ENCODE results near the gene NEDD4L.

NEDD4L gene

GRCh38 chr18:58097907-58098166, 53.8 kb downstream of the NEDD4L start:
- Histone ChIP-seq H2BK120ac (ENCODE audit: insufficient read depth, low read length, poor library complexity) (no peak overlapping the region), H2AFZ (ENCODE audit: insufficient read depth, low read length, poor library complexity) (no peak overlapping the region), H3K79me1 (ENCODE audit: low read length) (peaks cover 2% of the 10 kb centered on the region), H3K4me3 (ENCODE audit: low read depth, low read length) (no peak overlapping the region), H3K9ac (ENCODE audit: low read length) (no peak overlapping the region), H3K9me3 (ENCODE audit: insufficient read depth, low read depth, low read length) (peaks cover 4% of the 10 kb centered on the region), H3K18ac (ENCODE audit: low read length) (no peak overlapping the region), H2BK12ac (ENCODE audit: low read length) (no peak overlapping the region), H4K8ac (ENCODE audit: low read depth, low read length) (no peak overlapping the region), H3K14ac (ENCODE audit: low read length) (no peak overlapping the region), H3K27me3 (ENCODE audit: insufficient read depth, low read length) (no peaks in the 10 kb centered on the region), H4K12ac (ENCODE audit: low read depth, low read length) (no peak overlapping the region), H2BK5ac (ENCODE audit: low read depth, low read length, poor library complexity) (no peak overlapping the region), H3K4ac (ENCODE audit: low read depth, low read length) (no peak overlapping the region), H3K36me3 (ENCODE audit: control insufficient read depth in 1 of 2, insufficient read depth in 2 of 2, low read length in 2 of 2) (no peaks in the 10 kb centered on the region), H3K4me2 (ENCODE audit: low read length) (no peak overlapping the region), H3K27ac (ENCODE audit: low read depth, low read length) (no peak overlapping the region), H3K79me2 (ENCODE audit: control insufficient read depth, insufficient read depth, low read length, poor library complexity) (peaks cover 4% of the 10 kb centered on the region), H3K23ac (ENCODE audit: low read length) (no peak overlapping the region), H3K4me1 (ENCODE audit: control insufficient read depth in 1 of 2, insufficient read depth in 2 of 2, low read length in 2 of 2) (peaks cover 6 to 19% of the 10 kb centered on the region in 2 experiments), H2AK5ac (ENCODE audit: low read length) (no peak overlapping the region), H4K91ac (ENCODE audit: low read depth, low read length) (no peak overlapping the region)
- no CpG with 5 or more reads among the region's 5 CpGs for WGBS (ENCODE audit: extremely low coverage, insufficient coverage, insufficient read length)
- DNase-seq: no peak

GRCh38 chr18:58098706-58099105, 54.7 kb downstream of the NEDD4L start:
- Histone ChIP-seq H3K4me2 (ENCODE audit: low read length) (no peak overlapping the region), H3K4ac (ENCODE audit: low read depth, low read length) (no peak overlapping the region), H3K27ac (ENCODE audit: low read depth, low read length) (no peak overlapping the region), H3K4me1 (ENCODE audit: control insufficient read depth in 1 of 2, insufficient read depth in 2 of 2, low read length in 2 of 2) (peaks cover 6 to 19% of the 10 kb centered on the region in 2 experiments), H3K14ac (ENCODE audit: low read length) (no peak overlapping the region), H3K79me2 (ENCODE audit: control insufficient read depth, insufficient read depth, low read length, poor library complexity) (peaks cover 4% of the 10 kb centered on the region), H4K12ac (ENCODE audit: low read depth, low read length) (no peak overlapping the region), H3K9me3 (ENCODE audit: insufficient read depth, low read depth, low read length) (peaks cover 4% of the 10 kb centered on the region), H3K23ac (ENCODE audit: low read length) (no peak overlapping the region), H3K9ac (ENCODE audit: low read length) (no peak overlapping the region), H3K79me1 (ENCODE audit: low read length) (peaks cover 2% of the 10 kb centered on the region), H3K18ac (ENCODE audit: low read length) (no peak overlapping the region), H4K8ac (ENCODE audit: low read depth, low read length) (no peak overlapping the region), H2BK12ac (ENCODE audit: low read length) (no peak overlapping the region), H3K4me3 (ENCODE audit: low read depth, low read length) (no peak overlapping the region), H2AK5ac (ENCODE audit: low read length) (no peak overlapping the region), H2AFZ (ENCODE audit: insufficient read depth, low read length, poor library complexity) (no peak overlapping the region), H3K27me3 (ENCODE audit: insufficient read depth, low read length) (no peaks in the 10 kb centered on the region), H2BK5ac (ENCODE audit: low read depth, low read length, poor library complexity) (no peak overlapping the region), H4K91ac (ENCODE audit: low read depth, low read length) (no peak overlapping the region), H3K36me3 (ENCODE audit: control insufficient read depth in 1 of 2, insufficient read depth in 2 of 2, low read length in 2 of 2) (no peaks in the 10 kb centered on the region), H2BK120ac (ENCODE audit: insufficient read depth, low read length, poor library complexity) (no peak overlapping the region)
- DNase-seq: no peak
- no CpG with 5 or more reads among the region's 3 CpGs for WGBS (ENCODE audit: extremely low coverage, insufficient coverage, insufficient read length)

- H3K4me2 ChIP-seq (ENCODE audit: low read length): no peak overlapping the region
- H4K91ac ChIP-seq (ENCODE audit: low read depth, low read length): no peak overlapping the region
- H3K4ac ChIP-seq (ENCODE audit: low read depth, low read length): no peak overlapping the region
- no peak overlapping the region for H2BK5ac ChIP-seq (ENCODE audit: low read depth, low read length, poor library complexity)
- no peak for DNase-seq
- H2AK5ac ChIP-seq (ENCODE audit: low read length): no peak overlapping the region
- peaks cover 2% of the 10 kb centered on the region for H3K79me2 ChIP-seq (ENCODE audit: control insufficient read depth, insufficient read depth, low read length, poor library complexity)
- H2BK120ac ChIP-seq (ENCODE audit: insufficient read depth, low read length, poor library complexity): no peak overlapping the region
- H3K4me3 ChIP-seq (ENCODE audit: low read depth, low read length): no peak overlapping the region
- H3K36me3 ChIP-seq (ENCODE audit: control insufficient read depth in 1 of 2, insufficient read depth in 2 of 2, low read length in 2 of 2): no peaks in the 10 kb centered on the region
- no peak overlapping the region for H2AFZ ChIP-seq (ENCODE audit: insufficient read depth, low read length, poor library complexity)
- H2BK12ac ChIP-seq (ENCODE audit: low read length): no peak overlapping the region
- no peak overlapping the region for H4K12ac ChIP-seq (ENCODE audit: low read depth, low read length)
- H3K27ac ChIP-seq (ENCODE audit: low read depth, low read length): no peak overlapping the region
- no peaks in the 10 kb centered on the region for H3K79me1 ChIP-seq (ENCODE audit: low read length)
- no peak overlapping the region for H3K9ac ChIP-seq (ENCODE audit: low read length)
- no CpG with 5 or more reads among the region's 3 CpGs for WGBS (ENCODE audit: extremely low coverage, insufficient coverage, insufficient read length)
- H3K18ac ChIP-seq (ENCODE audit: low read length): no peak overlapping the region
- H3K4me1 ChIP-seq (ENCODE audit: control insufficient read depth in 1 of 2, insufficient read depth in 2 of 2, low read length in 2 of 2): peaks cover 8 to 12% of the 10 kb centered on the region in 2 experiments
- no peak overlapping the region for H3K14ac ChIP-seq (ENCODE audit: low read length)
- no peaks in the 10 kb centered on the region for H3K27me3 ChIP-seq (ENCODE audit: insufficient read depth, low read length)
- no peak overlapping the region for H3K23ac ChIP-seq (ENCODE audit: low read length)
- no peak overlapping the region for H4K8ac ChIP-seq (ENCODE audit: low read depth, low read length)
- peaks cover 2% of the 10 kb centered on the region for H3K9me3 ChIP-seq (ENCODE audit: insufficient read depth, low read depth, low read length)
Measured at GRCh38 chr18:58100154-58100553, 56.1 kb downstream of the NEDD4L start.

- no peak overlapping the region for H2BK120ac ChIP-seq (ENCODE audit: insufficient read depth, low read length, poor library complexity)
- no peak overlapping the region for H2AFZ ChIP-seq (ENCODE audit: insufficient read depth, low read length, poor library complexity)
- WGBS (ENCODE audit: extremely low coverage, insufficient coverage, insufficient read length): no CpG with 5 or more reads among the region's 10 CpGs
- no peaks in the 10 kb centered on the region for H3K27me3 ChIP-seq (ENCODE audit: insufficient read depth, low read length)
- H4K12ac ChIP-seq (ENCODE audit: low read depth, low read length): no peak overlapping the region
- no peaks in the 10 kb centered on the region for H3K36me3 ChIP-seq (ENCODE audit: control insufficient read depth in 1 of 2, insufficient read depth in 2 of 2, low read length in 2 of 2)
- peaks cover 2% of the 10 kb centered on the region for H3K9me3 ChIP-seq (ENCODE audit: insufficient read depth, low read depth, low read length)
- H3K4me1 ChIP-seq (ENCODE audit: control insufficient read depth in 1 of 2, insufficient read depth in 2 of 2, low read length in 2 of 2): peaks cover 5 to 9% of the 10 kb centered on the region in 2 experiments
- no peak overlapping the region for H4K8ac ChIP-seq (ENCODE audit: low read depth, low read length)
- H3K23ac ChIP-seq (ENCODE audit: low read length): no peak overlapping the region
- no peaks in the 10 kb centered on the region for H3K79me1 ChIP-seq (ENCODE audit: low read length)
- H2BK12ac ChIP-seq (ENCODE audit: low read length): no peak overlapping the region
- no peak overlapping the region for H3K14ac ChIP-seq (ENCODE audit: low read length)
- no peak overlapping the region for H4K91ac ChIP-seq (ENCODE audit: low read depth, low read length)
- no peak for DNase-seq
- no peak overlapping the region for H3K4ac ChIP-seq (ENCODE audit: low read depth, low read length)
- H3K9ac ChIP-seq (ENCODE audit: low read length): no peak overlapping the region
- H3K27ac ChIP-seq (ENCODE audit: low read depth, low read length): no peak overlapping the region
- H3K4me2 ChIP-seq (ENCODE audit: low read length): no peak overlapping the region
- H2AK5ac ChIP-seq (ENCODE audit: low read length): no peak overlapping the region
- H3K4me3 ChIP-seq (ENCODE audit: low read depth, low read length): no peak overlapping the region
- H3K79me2 ChIP-seq (ENCODE audit: control insufficient read depth, insufficient read depth, low read length, poor library complexity): no peaks in the 10 kb centered on the region
- no peak overlapping the region for H2BK5ac ChIP-seq (ENCODE audit: low read depth, low read length, poor library complexity)
- H3K18ac ChIP-seq (ENCODE audit: low read length): no peak overlapping the region
Measured at GRCh38 chr18:58101291-58101794, 57.3 kb downstream of the NEDD4L start.

All from trophoblast cell (in vitro differentiated cells and primary cell).